Neural progenitor cell (in vitro differentiated cells): ENCODE results near the gene CDKL5.

Source experiments
- CTCF ChIP-seq: fragments of 200-600 bp; sonication (generic); IDR thresholded peaks from 2 replicates; pipeline ENCODE4 v1.5.1; 2017; ENCODE audit warnings: antibody characterized with exemption, mild to moderate bottlenecking
- EZH2 ChIP-seq: fragments of 200-600 bp; sonication (generic); IDR thresholded peaks from 2 replicates; pipeline ENCODE4 v1.6.1; 2017; ENCODE audit warnings: antibody characterized with exemption, mild to moderate bottlenecking, moderate library complexity
- EZH2phosphoT487 ChIP-seq: fragments of 200-600 bp; sonication (generic); IDR thresholded peaks from 2 replicates; pipeline ENCODE4 v1.6.1; 2017; ENCODE audit warnings: antibody characterized with exemption

- TF ChIP-seq CTCF = no peak
- no peak for TF ChIP-seq EZH2phosphoT487
- no peak for TF ChIP-seq EZH2
Measured at GRCh38 chrX:18565727-18566126, 140.3 kb downstream of the CDKL5 start.
